ENCODE data around the gene ERGIC1. TPM values are rescaled to one million over a fixed set of nuclear protein-coding genes. Genes with fewer than 3 reads are reported as not detected.
"Not testable (repeated sequence)": the region's sequence is repeated elsewhere in the genome, so short reads cannot be mapped to it uniquely, and the experiment has no call there.

ERGIC1 gene
- total and polyA plus RNA-seq, 9 donors, result 41.7 to 147 (median 92.3) TPM

GRCh38 chr5:172809774-172810173 lies 24.3 kb upstream of the ERGIC1 start:
- Histone ChIP-seq H3K9me3 (peaks cover 0 to 3% of the 10 kb centered on the region in 2 donors), H3K27me3 (no peaks in the 10 kb centered on the region), H3K4me3 (no peak overlapping the region), H3K27ac (no peak overlapping the region), H3K4me1 (ENCODE audit: insufficient read depth) (no peaks in the 10 kb centered on the region), H3K36me3 (no peaks in the 10 kb centered on the region)
- no peak for DNase-seq
- TF ChIP-seq CTCF (IDR thresholded peaks at IDR 0.05) (no peak), POLR2A (IDR thresholded peaks at IDR 0.05) (no peak), EP300 (IDR thresholded peaks at IDR 0.05) (no peak)
- 96 to 99% (median 98%) methylated on average over 2 of the region's 2 CpGs for WGBS, 3 donors
- intact Hi-C loops (cut with DNase I), result no loop called here

GRCh38 chr5:172810996-172811395 lies 23.1 kb upstream of the ERGIC1 start:
- intact Hi-C loops (cut with DNase I), result not testable (repeated sequence)

GRCh38 chr5:172815631-172816030 lies 18.4 kb upstream of the ERGIC1 start:
- H3K9me3 ChIP-seq, result no peaks in the 10 kb centered on the region
- intact Hi-C loops (cut with DNase I), result no loop called here
- no peaks in the 10 kb centered on the region for H3K27me3 ChIP-seq
- no peak overlapping the region for H3K4me3 ChIP-seq
- H3K36me3 ChIP-seq, result no peaks in the 10 kb centered on the region
- WGBS, 3 donors, result 59 to 66% (median 60%) methylated on average over 7 of the region's 7 CpGs
- no peak overlapping the region for H3K27ac ChIP-seq
- TF ChIP-seq CTCF (IDR thresholded peaks at IDR 0.05) (no peak), EP300 (IDR thresholded peaks at IDR 0.05) (no peak), POLR2A (IDR thresholded peaks at IDR 0.05) (no peak)
- no peak for DNase-seq
- H3K4me1 ChIP-seq (ENCODE audit: insufficient read depth), result peaks cover 1% of the 10 kb centered on the region

More at GRCh38 chr5:172810996-172811395, 23.1 kb upstream of the ERGIC1 start:
- not testable (repeated sequence) for H3K27me3 ChIP-seq; H3K36me3 ChIP-seq; DNase-seq; H3K4me3 ChIP-seq; H3K9me3 ChIP-seq; H3K27ac ChIP-seq; H3K4me1 ChIP-seq (ENCODE audit: insufficient read depth)
- 90 to 93% (median 93%) methylated on average over 4 of the region's 4 CpGs for WGBS, 3 donors

GRCh38 chr5:172816925-172817562 lies 17.0 kb upstream of the ERGIC1 start:
- TF ChIP-seq EP300 (IDR thresholded peaks at IDR 0.05) (no peak), CTCF (IDR thresholded peaks at IDR 0.05) (no peak), POLR2A (IDR thresholded peaks at IDR 0.05) (no peak)
- 10 to 14% (median 13%) methylated on average over 5 of the region's 5 CpGs for WGBS, 3 donors
- H3K4me3 ChIP-seq, result no peak overlapping the region
- no peak overlapping the region for H3K27ac ChIP-seq
- H3K27me3 ChIP-seq, result no peaks in the 10 kb centered on the region
- peaks cover 1% of the 10 kb centered on the region for H3K4me1 ChIP-seq (ENCODE audit: insufficient read depth)
- no peaks in the 10 kb centered on the region for H3K9me3 ChIP-seq
- intact Hi-C loops (cut with DNase I), result no loop called here
- peak in 1 of 5 donors; percentile 60 for DNase-seq
- no peaks in the 10 kb centered on the region for H3K36me3 ChIP-seq

GRCh38 chr5:172817664-172818063 lies 16.4 kb upstream of the ERGIC1 start:
- Histone ChIP-seq H3K27me3 (no peaks in the 10 kb centered on the region), H3K4me1 (ENCODE audit: insufficient read depth) (peaks cover 1% of the 10 kb centered on the region), H3K9me3 (no peaks in the 10 kb centered on the region), H3K4me3 (no peak overlapping the region), H3K36me3 (no peaks in the 10 kb centered on the region), H3K27ac (no peak overlapping the region)
- TF ChIP-seq EP300 (IDR thresholded peaks at IDR 0.05), result no peak
- no peak for DNase-seq
- intact Hi-C loops (cut with DNase I), result no loop called here
- 68 to 76% (median 73%) methylated on average over 7 of the region's 7 CpGs for WGBS, 3 donors

Data from ovary (tissue), 9 donors.